Metanephros (tissue), 2 donors: Measurements from ENCODE around the gene JCHAIN. TPM values are rescaled to one million over a fixed set of nuclear protein-coding genes. Genes with fewer than 3 reads are reported as not detected.

ENCODE experiments used
- small RNA-seq: library from RNA; depleted of rRNA; stranded (forward); fragments of <200 nt; gene quantifications from one replicate; pipeline ENCODE3, GENCODE V24; 2014; ENCODE audit warnings: low replicate concordance
- total RNA-seq: library from RNA; depleted of rRNA; stranded (reverse); fragments of >200 nt; gene quantifications from one replicate; pipeline ENCODE4 v1.2.3, GENCODE V29; 2014

JCHAIN gene
- 5.1 TPM for total RNA-seq

DNA sequence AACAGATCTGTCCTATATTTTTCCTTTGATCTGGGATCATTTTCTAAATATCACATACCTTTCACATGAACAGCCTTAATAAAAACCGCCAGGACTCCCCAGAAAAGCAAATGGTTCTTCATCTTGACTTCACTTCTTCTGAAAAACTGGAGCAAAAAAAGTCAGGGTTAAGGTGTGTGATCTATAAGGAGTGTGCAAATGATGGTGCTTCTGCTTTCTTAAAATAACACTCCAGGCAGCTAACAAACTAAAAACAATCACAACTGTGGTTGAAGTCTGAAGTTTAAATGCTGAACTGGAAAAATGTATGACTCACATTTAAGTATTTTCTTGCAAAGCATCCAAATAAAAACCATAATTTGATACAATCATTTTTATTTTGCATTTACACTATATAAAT lies at the start of gene JCHAIN:
JCHAIN (minus strand) TSS at position 140 of the 400 bp plus-strand sequence; CDS start at position 122, 18 bp downstream.

DNA sequence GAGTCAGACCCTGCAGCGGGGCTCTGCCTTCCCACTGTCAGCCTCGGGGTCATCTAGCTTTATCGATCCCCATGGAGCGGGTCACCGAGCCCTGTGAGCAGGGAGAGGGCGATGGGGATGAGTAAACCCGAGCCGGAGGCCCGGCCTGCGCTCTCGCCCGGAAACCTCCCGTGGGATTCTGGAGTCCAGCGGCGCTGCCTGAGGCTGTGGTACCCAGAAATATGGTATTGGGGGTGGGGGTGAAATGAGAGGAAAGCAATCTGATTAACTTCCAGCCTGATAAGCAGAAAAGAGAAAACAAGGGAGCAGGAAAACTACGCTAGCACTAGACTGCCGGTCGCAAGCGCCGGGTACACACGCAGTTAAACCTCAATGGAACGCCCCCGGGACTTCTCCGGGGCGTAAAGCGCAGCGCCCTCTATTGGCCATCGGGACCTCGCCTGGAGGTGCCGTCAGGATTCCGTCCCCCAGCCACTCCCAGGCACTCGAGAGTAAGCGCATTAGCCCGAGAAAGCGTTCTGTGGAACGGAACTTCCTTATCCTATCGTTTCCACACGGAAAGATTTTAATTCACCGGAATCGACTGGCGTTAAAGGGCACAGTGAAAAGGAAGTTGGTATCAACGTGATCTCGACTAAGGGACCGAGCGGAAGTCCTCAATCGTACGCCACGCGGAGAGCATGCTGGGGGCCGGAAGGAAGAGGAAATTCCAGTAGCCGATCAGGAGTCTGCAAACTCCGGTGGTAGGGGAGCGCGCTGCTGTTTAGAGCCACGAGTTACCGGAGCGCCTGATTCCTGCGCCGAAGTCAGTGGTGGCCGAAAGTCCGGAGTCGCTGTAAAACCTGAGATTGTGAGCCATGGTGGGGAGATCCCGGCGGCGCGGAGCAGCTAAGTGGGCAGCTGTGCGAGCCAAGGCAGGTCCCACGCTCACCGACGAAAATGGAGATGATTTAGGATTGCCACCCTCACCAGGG lies 21.8 kb upstream of the JCHAIN start, which contains the start of gene UTP3:
UTP3 (plus strand) TSS at position 712 of the 974 bp plus-strand sequence; CDS start at position 858, 146 bp downstream.

DNA sequence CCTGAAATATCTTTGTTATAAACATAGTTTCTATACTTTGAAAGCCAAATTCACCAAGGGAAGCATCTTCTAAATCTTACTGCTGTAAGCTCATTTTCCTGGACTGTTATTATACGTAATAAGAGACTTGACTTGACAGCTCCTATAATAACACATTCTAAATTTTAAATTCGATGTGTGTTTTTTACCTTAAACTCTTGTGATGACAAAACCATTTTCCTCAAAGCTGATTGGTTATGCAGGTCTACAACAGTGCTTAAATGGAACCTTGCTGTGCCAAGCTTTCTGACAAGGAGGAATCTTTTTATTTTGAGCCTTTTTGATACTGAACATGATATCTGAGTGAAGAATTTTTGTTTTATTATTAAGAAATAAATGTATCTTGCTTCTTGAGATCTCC lies 37.9 kb downstream of the JCHAIN start, which contains the start of gene ENAM:
ENAM (plus strand) TSS at position 301 of the 400 bp plus-strand sequence. CDS start 757 bp downstream, outside the sequence.

Small RNAs within 50 kb of the gene (small RNA-seq; reads per million reads assigned to genes)
- gene RNU6-520P, result not detected
- gene RNU6-784P, result not detected

Other genes with a start within 250 kb of the JCHAIN start
- gene MUC7, start 194.3 kb downstream of the JCHAIN start, total RNA-seq, result not detected
- gene AMTN, start 147.9 kb downstream of the JCHAIN start, total RNA-seq, result not detected
- 0.47 TPM for gene AMBN, start 74.3 kb downstream of the JCHAIN start, total RNA-seq
- gene ENAM, start 37.8 kb downstream of the JCHAIN start, total RNA-seq, result 4.8 TPM
- gene UTP3, start 22.0 kb upstream of the JCHAIN start, total RNA-seq, result 15.3 TPM
- gene RUFY3, start 55.5 kb upstream of the JCHAIN start, total RNA-seq, result 96.9 TPM
- gene GRSF1, start 173.4 kb upstream of the JCHAIN start, total RNA-seq, result 51.5 TPM
- 38.1 TPM for gene MOB1B, start 235.9 kb upstream of the JCHAIN start, total RNA-seq